ENCODE data around the gene PPP2R5E. TPM values are rescaled to one million over a fixed set of nuclear protein-coding genes. Genes with fewer than 3 reads are reported as not detected.
"Not testable (repeated sequence)": the region's sequence is repeated elsewhere in the genome, so short reads cannot be mapped to it uniquely, and the experiment has no call there.

PPP2R5E gene
- polyA plus RNA-seq (2013, experiment 1 of 2; ENCODE audit: insufficient read length) = 37.7 TPM
- polyA plus RNA-seq (2013, experiment 2 of 2; ENCODE audit: insufficient read length) = 29.7 TPM

- peak; percentile 99 for DNase-seq
Observed at GRCh38 chr14:63543000-63543825, at the start of gene PPP2R5E. TSS of gene PPP2R5E (minus strand) at chr14:63543377. CDS start at chr14:63539685, 3,692 bp downstream.

GRCh38 chr14:63583046-63583445, 39.9 kb upstream of the PPP2R5E start:
- DNase-seq = not testable (repeated sequence)

GRCh38 chr14:63581491-63581890, 38.3 kb upstream of the PPP2R5E start:
- DNase-seq = no peak

GRCh38 chr14:63578300-63578699, 35.1 kb upstream of the PPP2R5E start:
- no peak for DNase-seq

GRCh38 chr14:63573581-63573980, 30.4 kb upstream of the PPP2R5E start:
- peak; percentile 39 for DNase-seq

GRCh38 chr14:63565448-63565847, 22.3 kb upstream of the PPP2R5E start:
- no peak for DNase-seq

GRCh38 chr14:63564318-63564717, 21.1 kb upstream of the PPP2R5E start:
- peak; percentile 9 for DNase-seq

GRCh38 chr14:63563370-63564026, 20.3 kb upstream of the PPP2R5E start:
- peak; percentile 35 for DNase-seq

- no peak for DNase-seq
Observed at GRCh38 chr14:63562405-63562804, 19.2 kb upstream of the PPP2R5E start.

- no peak for DNase-seq
Observed at GRCh38 chr14:63555572-63555971, 12.4 kb upstream of the PPP2R5E start.

- peak; percentile 62 for DNase-seq
Observed at GRCh38 chr14:63551332-63551731, 8.2 kb upstream of the PPP2R5E start.

- DNase-seq = no peak
Observed at GRCh38 chr14:63547798-63548335, 4.7 kb upstream of the PPP2R5E start.

- no peak for DNase-seq
Observed at GRCh38 chr14:63545431-63545830, 2.3 kb upstream of the PPP2R5E start.

GRCh38 chr14:63544591-63545299, 1.6 kb upstream of the PPP2R5E start:
- peak; percentile 24 for DNase-seq

GRCh38 chr14:63543826-63544406, 739 bp upstream of the PPP2R5E start:
- DNase-seq = peak; percentile 2

- peak; percentile 21 for DNase-seq
Observed at GRCh38 chr14:63542231-63542999, 762 bp downstream of the PPP2R5E start.

- peak; percentile 7 for DNase-seq
Observed at GRCh38 chr14:63535918-63536317, 7.3 kb downstream of the PPP2R5E start.

GRCh38 chr14:63533474-63533873, 9.7 kb downstream of the PPP2R5E start:
- no peak for DNase-seq

- no peak for DNase-seq
Observed at GRCh38 chr14:63524537-63525155, 18.5 kb downstream of the PPP2R5E start.

- no peak for DNase-seq
Observed at GRCh38 chr14:63523735-63524426, 19.3 kb downstream of the PPP2R5E start.

Measured in fibroblast of skin of back (primary cell).